Measurements from ENCODE around the gene CLTB. TPM values are rescaled to one million over a fixed set of nuclear protein-coding genes. Genes with fewer than 3 reads are reported as not detected.

The CLTB gene
- total RNA-seq, 2 experiments from 2014 or later, result 51.1 to 53.9 TPM

DNA sequence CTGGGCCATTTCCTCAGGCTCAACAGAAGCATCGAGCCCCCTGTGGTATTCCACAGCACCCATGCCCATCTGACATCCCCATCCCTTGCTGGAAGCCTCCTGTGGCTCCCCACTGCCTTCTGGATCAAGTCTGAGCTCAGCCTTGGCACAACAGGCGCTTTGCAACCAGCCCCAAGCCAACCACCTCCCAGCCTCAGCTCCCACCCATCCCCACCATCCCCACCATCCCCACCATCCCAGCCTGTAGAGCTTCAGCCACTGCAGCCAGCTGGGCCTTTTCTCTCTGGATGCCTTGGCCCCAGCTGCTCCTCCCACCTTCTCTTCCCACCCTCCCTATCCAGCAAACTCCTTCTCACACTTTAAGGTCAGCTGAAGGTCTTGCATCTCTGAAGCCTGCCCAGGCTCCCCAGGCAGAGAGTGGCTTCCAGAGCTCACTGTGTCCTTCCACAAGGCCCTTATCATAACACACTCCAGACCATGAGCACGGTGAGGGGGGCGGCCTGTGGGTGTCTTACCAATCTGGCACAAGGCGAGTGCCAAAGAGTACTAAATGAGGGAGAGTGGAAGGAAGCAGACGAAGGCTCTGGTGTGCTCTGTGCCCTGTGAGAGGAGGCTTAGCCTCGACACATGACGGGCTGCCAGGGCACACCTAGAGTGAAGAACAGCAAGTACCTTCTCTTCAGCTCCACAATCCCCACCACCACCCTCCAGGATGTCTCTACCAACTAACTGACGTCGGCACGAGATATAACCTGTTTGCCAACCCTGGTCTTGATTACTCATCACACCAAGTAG is 21.3 kb downstream of the CLTB start:
- Mint-ChIP-seq H3K27ac (no peak overlapping the region), H3K36me3 (ENCODE audit: low read depth) (peaks cover 14% of the 10 kb centered on the region), H3K4me3 (no peak overlapping the region), H3K4me1 (ENCODE audit: low read depth) (peaks cover 2% of the 10 kb centered on the region), H3K9me3 (no peaks in the 10 kb centered on the region), H3K27me3 (ENCODE audit: low read depth) (no peaks in the 10 kb centered on the region)
- CTCF ChIA-PET, result no interaction called here
- intact Hi-C loops (cut with micrococcal nuclease), result no loop called here
- DNase-seq, result no peak

- H3K4me3 Mint-ChIP-seq, result no peak overlapping the region
- H3K36me3 Mint-ChIP-seq (ENCODE audit: low read depth), result peaks cover 19% of the 10 kb centered on the region
- H3K27ac Mint-ChIP-seq, result no peak overlapping the region
- intact Hi-C loops (cut with micrococcal nuclease), result no loop called here
- peaks cover 8% of the 10 kb centered on the region for H3K4me1 Mint-ChIP-seq (ENCODE audit: low read depth)
- no peaks in the 10 kb centered on the region for H3K9me3 Mint-ChIP-seq
- no peaks in the 10 kb centered on the region for H3K27me3 Mint-ChIP-seq (ENCODE audit: low read depth)
- CTCF ChIA-PET, result no interaction called here
- no peak for DNase-seq
Measured at GRCh38 chr5:176394096-176394495, 22.2 kb downstream of the CLTB start.

DNA sequence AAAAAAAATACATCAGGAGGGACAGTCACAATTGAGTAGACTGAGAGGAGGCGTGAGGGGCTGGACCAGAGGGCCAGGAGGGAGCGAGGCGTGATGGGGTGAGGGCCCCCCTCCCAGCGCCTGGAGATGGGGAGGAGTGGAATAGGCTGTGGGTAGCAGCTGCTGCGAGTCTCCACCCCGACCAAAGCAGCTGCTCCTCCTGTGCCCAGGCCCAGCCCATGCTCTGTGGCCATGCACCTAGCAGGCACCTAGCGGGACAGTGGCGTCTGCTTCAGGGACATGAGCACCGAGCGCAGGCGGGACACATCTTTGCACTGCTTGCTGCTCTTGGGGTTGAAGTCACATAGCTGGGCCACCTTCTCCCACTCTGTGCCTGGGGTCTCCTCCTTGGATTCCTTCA is 23.8 kb downstream of the CLTB start:
- no peak overlapping the region for H3K4me3 Mint-ChIP-seq
- no peaks in the 10 kb centered on the region for H3K9me3 Mint-ChIP-seq
- peaks cover 8% of the 10 kb centered on the region for H3K4me1 Mint-ChIP-seq (ENCODE audit: low read depth)
- intact Hi-C loops (cut with micrococcal nuclease), result no loop called here
- H3K36me3 Mint-ChIP-seq (ENCODE audit: low read depth), result peaks cover 22% of the 10 kb centered on the region
- H3K27ac Mint-ChIP-seq, result no peak overlapping the region
- CTCF ChIA-PET, result no interaction called here
- DNase-seq, result no peak
- no peaks in the 10 kb centered on the region for H3K27me3 Mint-ChIP-seq (ENCODE audit: low read depth)

GRCh38 chr5:176391999-176392398 is 24.3 kb downstream of the CLTB start:
- H3K9me3 Mint-ChIP-seq, result no peaks in the 10 kb centered on the region
- H3K27me3 Mint-ChIP-seq (ENCODE audit: low read depth), result no peaks in the 10 kb centered on the region
- peaks cover 12% of the 10 kb centered on the region for H3K4me1 Mint-ChIP-seq (ENCODE audit: low read depth)
- H3K4me3 Mint-ChIP-seq, result no peak overlapping the region
- H3K27ac Mint-ChIP-seq, result no peak overlapping the region
- DNase-seq, result no peak
- CTCF ChIA-PET, result interaction anchor here (0.9 kb wide), 1 partner anchor 15 kb away, joined by 3 read pairs; no protein-coding TSS in a partner anchor
- peaks cover 27% of the 10 kb centered on the region for H3K36me3 Mint-ChIP-seq (ENCODE audit: low read depth)
- intact Hi-C loops (cut with micrococcal nuclease), result no loop called here

DNA sequence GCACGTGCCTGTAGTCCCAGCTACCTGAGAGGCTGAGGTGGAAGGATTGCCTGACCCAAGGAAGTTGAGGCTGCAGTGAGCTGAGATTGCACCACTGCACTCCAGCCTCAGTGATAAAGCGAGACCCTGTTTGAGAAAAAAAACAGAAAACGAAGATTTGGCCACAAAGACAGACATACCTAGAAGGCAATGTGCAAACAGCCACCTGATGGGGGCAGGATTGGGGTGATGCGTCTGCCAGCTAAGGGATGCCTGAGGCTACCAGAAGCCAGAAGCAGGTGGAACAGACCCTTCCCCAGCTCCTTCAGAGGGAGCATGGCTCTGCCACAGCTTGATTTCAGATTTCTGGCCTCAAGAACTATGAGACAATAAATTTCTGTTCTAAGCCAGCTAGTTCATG is 24.9 kb downstream of the CLTB start:
- H3K36me3 Mint-ChIP-seq (ENCODE audit: low read depth), result peaks cover 32% of the 10 kb centered on the region
- no peaks in the 10 kb centered on the region for H3K27me3 Mint-ChIP-seq (ENCODE audit: low read depth)
- peaks cover 17% of the 10 kb centered on the region for H3K4me1 Mint-ChIP-seq (ENCODE audit: low read depth)
- intact Hi-C loops (cut with micrococcal nuclease), result no loop called here
- H3K4me3 Mint-ChIP-seq, result no peak overlapping the region
- H3K27ac Mint-ChIP-seq, result no peak overlapping the region
- no peak for DNase-seq
- CTCF ChIA-PET, result interaction anchor here (0.9 kb wide), 1 partner anchor 16 kb away, joined by 3 read pairs; no protein-coding TSS in a partner anchor
- no peaks in the 10 kb centered on the region for H3K9me3 Mint-ChIP-seq

DNA sequence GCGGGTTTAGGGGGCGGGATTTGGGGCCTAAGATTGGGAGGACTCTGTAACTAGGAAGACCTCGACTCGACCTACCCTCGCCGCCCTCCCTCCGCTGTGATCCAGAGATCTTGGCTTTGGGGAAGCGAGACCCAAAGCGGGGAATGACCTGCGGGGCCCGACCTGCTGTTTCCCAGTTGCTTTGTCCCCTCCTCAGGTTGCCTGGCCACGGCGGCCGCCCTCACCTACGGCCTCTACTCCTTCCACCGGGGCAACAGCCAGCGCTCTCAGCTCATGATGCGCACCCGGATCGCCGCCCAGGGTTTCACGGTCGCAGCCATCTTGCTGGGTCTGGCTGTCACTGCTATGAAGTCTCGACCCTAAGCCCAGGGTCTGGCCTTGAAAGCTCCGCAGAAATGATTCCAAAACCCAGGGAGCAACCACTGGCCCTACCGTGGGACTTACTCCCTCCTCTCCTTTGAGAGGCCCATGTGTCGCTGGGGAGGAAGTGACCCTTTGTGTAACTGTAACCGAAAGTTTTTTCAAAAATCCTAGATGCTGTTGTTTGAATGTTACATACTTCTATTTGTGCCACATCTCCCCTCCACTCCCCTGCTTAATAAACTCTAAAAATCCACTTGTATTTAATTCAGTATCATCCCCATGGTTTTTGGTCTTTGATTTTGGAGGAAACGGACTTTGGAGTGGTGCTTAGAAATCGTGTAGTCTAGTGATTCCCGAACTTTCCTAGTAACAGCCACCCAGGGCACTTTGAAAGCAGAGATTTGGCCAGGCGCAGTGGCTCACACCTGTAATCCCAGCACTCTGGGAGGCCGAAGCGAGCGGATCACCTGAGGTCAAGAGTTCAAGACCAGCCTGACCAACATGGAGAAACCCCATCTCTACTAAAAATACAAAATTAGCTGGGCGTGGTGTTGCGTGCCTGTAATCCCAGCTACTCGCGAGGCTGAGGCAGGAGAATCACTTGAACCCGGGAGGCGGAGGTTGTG is 26.9 kb downstream of the CLTB start:
- CTCF ChIA-PET, result no interaction called here
- Mint-ChIP-seq H3K27ac (peak overlapping the region; percentile 100), H3K9me3 (no peaks in the 10 kb centered on the region), H3K36me3 (ENCODE audit: low read depth) (peaks cover 50% of the 10 kb centered on the region), H3K4me1 (ENCODE audit: low read depth) (peaks cover 33% of the 10 kb centered on the region), H3K27me3 (ENCODE audit: low read depth) (no peaks in the 10 kb centered on the region), H3K4me3 (peak overlapping the region; percentile 100)
- no peak for DNase-seq
- intact Hi-C loops (cut with micrococcal nuclease), result loop anchor here (1.0 to 5.0 kb wide), 4 partner anchors 27 to 1038 kb away; partner anchors contain the start of genes CLTB, GRK6, KIAA1191 and UIMC1

GRCh38 chr5:176388444-176389134 is 27.8 kb downstream of the CLTB start, which contains the start of the genes HIGD2A and NOP16:
HIGD2A (plus strand) TSS chr5:176388751; CDS start chr5:176388820, 69 bp downstream.
NOP16 (minus strand) TSS chr5:176388598; CDS start chr5:176388539, 59 bp downstream.
- H3K27me3 Mint-ChIP-seq (ENCODE audit: low read depth), result no peaks in the 10 kb centered on the region
- peak; percentile 100 for DNase-seq
- peaks cover 56% of the 10 kb centered on the region for H3K36me3 Mint-ChIP-seq (ENCODE audit: low read depth)
- H3K9me3 Mint-ChIP-seq, result no peaks in the 10 kb centered on the region
- peaks cover 33% of the 10 kb centered on the region for H3K4me1 Mint-ChIP-seq (ENCODE audit: low read depth)
- H3K27ac Mint-ChIP-seq, result peak within 1 kb of the TSS; percentile 100
- H3K4me3 Mint-ChIP-seq, result peak within 1 kb of the TSS; percentile 100
- CTCF ChIA-PET, result no interaction called here
- intact Hi-C loops (cut with micrococcal nuclease), result loop anchor here (1.0 to 5.0 kb wide), 8 partner anchors 27 to 1039 kb away; partner anchors contain the start of genes CLTB, FAF2, GRK6 and KIAA1191

GRCh38 chr5:176388003-176388443 is 28.3 kb downstream of the CLTB start:
- no peak for DNase-seq
- no peaks in the 10 kb centered on the region for H3K27me3 Mint-ChIP-seq (ENCODE audit: low read depth)
- CTCF ChIA-PET, result no interaction called here
- H3K9me3 Mint-ChIP-seq, result no peaks in the 10 kb centered on the region
- H3K27ac Mint-ChIP-seq, result peak overlapping the region; percentile 100
- intact Hi-C loops (cut with micrococcal nuclease), result loop anchor here (1.0 to 5.0 kb wide), 5 partner anchors 60 to 1039 kb away; partner anchors contain the start of genes FAF2, GRK6, RNF44 and TSPAN17
- peak overlapping the region; percentile 100 for H3K4me3 Mint-ChIP-seq
- peaks cover 59% of the 10 kb centered on the region for H3K36me3 Mint-ChIP-seq (ENCODE audit: low read depth)
- H3K4me1 Mint-ChIP-seq (ENCODE audit: low read depth), result peaks cover 33% of the 10 kb centered on the region

- Mint-ChIP-seq H3K4me3 (peak overlapping the region; percentile 100), H3K36me3 (ENCODE audit: low read depth) (peaks cover 63% of the 10 kb centered on the region), H3K9me3 (no peaks in the 10 kb centered on the region), H3K27me3 (ENCODE audit: low read depth) (no peaks in the 10 kb centered on the region), H3K4me1 (ENCODE audit: low read depth) (peaks cover 33% of the 10 kb centered on the region), H3K27ac (peak overlapping the region; percentile 100)
- CTCF ChIA-PET, result no interaction called here
- no peak for DNase-seq
- intact Hi-C loops (cut with micrococcal nuclease), result loop anchor here (5.0 kb wide), 1 partner anchor 1040 kb away; the partner anchor contains the start of gene GRK6
Measured at GRCh38 chr5:176387384-176387925, 28.9 kb downstream of the CLTB start.

DNA sequence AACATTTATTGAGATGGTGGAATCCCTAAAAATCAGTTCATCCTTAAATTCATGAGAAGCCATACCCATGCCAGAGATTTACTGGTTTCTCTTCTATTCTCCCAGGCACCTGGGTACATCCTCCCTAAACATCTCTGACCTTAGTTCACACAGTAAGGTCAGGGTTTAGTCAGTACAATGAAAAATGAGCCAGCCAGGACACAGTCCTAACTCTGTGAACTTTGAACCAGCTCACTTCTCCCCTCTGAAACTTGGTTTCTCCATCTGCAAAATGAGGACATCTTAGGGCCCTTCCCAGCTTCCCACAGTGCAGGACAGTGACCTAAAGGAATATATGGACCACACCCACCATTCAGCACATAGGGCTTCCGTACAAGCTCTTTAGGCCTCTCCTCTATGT is 29.8 kb downstream of the CLTB start:
- DNase-seq, result no peak
- no peaks in the 10 kb centered on the region for H3K27me3 Mint-ChIP-seq (ENCODE audit: low read depth)
- peaks cover 67% of the 10 kb centered on the region for H3K36me3 Mint-ChIP-seq (ENCODE audit: low read depth)
- no peaks in the 10 kb centered on the region for H3K9me3 Mint-ChIP-seq
- H3K27ac Mint-ChIP-seq, result no peak overlapping the region
- CTCF ChIA-PET, result interaction anchor here (0.7 kb wide), 1 partner anchor 103 kb away, joined by 3 read pairs; no protein-coding TSS in a partner anchor
- peaks cover 33% of the 10 kb centered on the region for H3K4me1 Mint-ChIP-seq (ENCODE audit: low read depth)
- intact Hi-C loops (cut with micrococcal nuclease), result loop anchor here (5.0 kb wide), 1 partner anchor 1041 kb away; the partner anchor contains the start of gene GRK6
- H3K4me3 Mint-ChIP-seq, result peak overlapping the region; percentile 100

GRCh38 chr5:176384991-176385390 is 31.3 kb downstream of the CLTB start:
- no peaks in the 10 kb centered on the region for H3K9me3 Mint-ChIP-seq
- no peak for DNase-seq
- no peak overlapping the region for H3K4me3 Mint-ChIP-seq
- intact Hi-C loops (cut with micrococcal nuclease), result loop anchor here (5.0 kb wide), 1 partner anchor 1042 kb away; the partner anchor contains the start of gene GRK6
- peaks cover 65% of the 10 kb centered on the region for H3K36me3 Mint-ChIP-seq (ENCODE audit: low read depth)
- no peaks in the 10 kb centered on the region for H3K27me3 Mint-ChIP-seq (ENCODE audit: low read depth)
- H3K27ac Mint-ChIP-seq, result no peak overlapping the region
- H3K4me1 Mint-ChIP-seq (ENCODE audit: low read depth), result peaks cover 31% of the 10 kb centered on the region
- CTCF ChIA-PET, result interaction anchor here (1.2 kb wide), 1 partner anchor 13 kb away, joined by 3 read pairs; no protein-coding TSS in a partner anchor

Data from activated naive CD4-positive, alpha-beta T cell treated with anti-CD3 and anti-CD28 coated beads for 36 hours (primary cell).